HEK293 (cell line): ENCODE measurements around the gene ATP6V1F.
A peak's percentile ranks its signal among the peaks of the same experiment; 100 is the strongest.

ENCODE experiments used
- CTCF ChIA-PET: fragments of 350-600 bp; formaldehyde crosslinking; extraction: SDS; loops from one replicate; lab custom pipeline; 2021; ENCODE audit warnings: antibody characterized with exemption; lab: Yijun Ruan, JAX
- POLR2A ChIA-PET: fragments of 300-600 bp; formaldehyde crosslinking; extraction: SDS; loops from one replicate; lab custom pipeline; 2020; ENCODE audit warnings: antibody characterized with exemption, inconsistent platforms; lab: Yijun Ruan, JAX
- H3K27ac ChIP-seq: fragments of 200-500 bp; sonication (Bioruptor generic); 2 replicates; pipeline ENCODE4 v1.5.1; 2014; ENCODE audit warnings: low read depth, low read length, control low read depth, inconsistent platforms; ENCODE audit errors: extremely low read depth
- H3K36me3 ChIP-seq, 2 experiments: fragments of 200-500 bp in 1 of 2; sonication (Bioruptor generic) in 1 of 2; 1 replicate in 1 of 2; 2 replicates in 1 of 2; pipeline ENCODE4 v1.5.1; 2014 to 2017; ENCODE audit warnings: inconsistent platforms in 2 of 2, low read length in 2 of 2; ENCODE audit not compliant: control insufficient read depth in 2 of 2, insufficient read depth in 1 of 2
- H3K4me1 ChIP-seq: fragments of 200-500 bp; sonication (Bioruptor generic); 2 replicates; pipeline ENCODE4 v1.5.1; 2014; ENCODE audit warnings: mild to moderate bottlenecking, low read length, inconsistent platforms; ENCODE audit not compliant: control insufficient read depth, insufficient read depth
- H3K4me3 ChIP-seq: 2 replicates; pipeline ENCODE4 v1.5.1; 2011; ENCODE audit warnings: low read depth, mild to moderate bottlenecking, control low read depth, low read length, moderate library complexity
- H3K9me3 ChIP-seq: fragments of 200-500 bp; sonication (Bioruptor generic); 2 replicates; pipeline ENCODE4 v1.5.1; 2014; ENCODE audit warnings: low read depth, low read length, inconsistent platforms; ENCODE audit not compliant: control insufficient read depth, insufficient read depth
- ELK4 ChIP-seq: IDR thresholded peaks from 2 replicates; pipeline ENCODE4 v1.6.1; 2011; ENCODE audit warnings: mild to moderate bottlenecking, low read depth, low read length, borderline replicate concordance
- GLI4 ChIP-seq: fragments of 450-650 bp; formaldehyde crosslinking; IDR thresholded peaks from 2 replicates; pipeline ENCODE4 v1.5.1; 2016; ENCODE audit warnings: missing biosample characterization, missing genetic modification characterization
- GLIS2 ChIP-seq: fragments of 450-650 bp; formaldehyde crosslinking; IDR thresholded peaks from 2 replicates; pipeline ENCODE4 v1.5.1; 2016; ENCODE audit warnings: missing biosample characterization, missing genetic modification characterization
- SALL2 ChIP-seq: fragments of 450-650 bp; formaldehyde crosslinking; IDR thresholded peaks from 2 replicates; pipeline ENCODE4 v1.5.0; 2017; ENCODE audit warnings: missing biosample characterization, mild to moderate bottlenecking, missing genetic modification characterization, borderline replicate concordance
- ZEB2 ChIP-seq: fragments of 450-650 bp; formaldehyde crosslinking; IDR thresholded peaks from 2 replicates; pipeline ENCODE4 v1.5.1; 2016; ENCODE audit warnings: missing biosample characterization, missing genetic modification characterization
- ZNF138 ChIP-seq: fragments of 450-650 bp; formaldehyde crosslinking; IDR thresholded peaks from 2 replicates; pipeline ENCODE4 v1.5.1; 2016; ENCODE audit warnings: missing biosample characterization, missing genetic modification characterization, borderline replicate concordance
- ZNF146 ChIP-seq: fragments of 450-650 bp; formaldehyde crosslinking; IDR thresholded peaks from 2 replicates; pipeline ENCODE4 v1.5.1; 2016; ENCODE audit warnings: missing biosample characterization, missing genetic modification characterization
- ZNF175 ChIP-seq: fragments of 450-650 bp; formaldehyde crosslinking; IDR thresholded peaks from 2 replicates; pipeline ENCODE4 v1.5.1; 2016; ENCODE audit warnings: missing biosample characterization, missing genetic modification characterization
- ZNF24 ChIP-seq: fragments of 450-650 bp; formaldehyde crosslinking; IDR thresholded peaks from 2 replicates; pipeline ENCODE4 v1.5.1; 2016; ENCODE audit warnings: missing biosample characterization, missing genetic modification characterization
- ZNF248 ChIP-seq: fragments of 450-650 bp; formaldehyde crosslinking; IDR thresholded peaks from 2 replicates; pipeline ENCODE4 v1.5.1; 2017; ENCODE audit warnings: missing biosample characterization, missing genetic modification characterization
- ZNF280C ChIP-seq: fragments of 450-650 bp; formaldehyde crosslinking; IDR thresholded peaks from 2 replicates; pipeline ENCODE4 v1.5.1; 2016; ENCODE audit warnings: missing biosample characterization, missing genetic modification characterization
- ZNF335 ChIP-seq: fragments of 450-650 bp; formaldehyde crosslinking; conservative IDR thresholded peaks from 2 replicates; pipeline ENCODE4 v1.5.1; 2016; ENCODE audit warnings: missing biosample characterization, missing genetic modification characterization
- ZNF362 ChIP-seq: fragments of 450-650 bp; formaldehyde crosslinking; IDR thresholded peaks from 2 replicates; pipeline ENCODE4 v1.5.1; 2016; ENCODE audit warnings: missing biosample characterization, missing genetic modification characterization
- ZNF366 ChIP-seq: fragments of 450-650 bp; formaldehyde crosslinking; conservative IDR thresholded peaks from 2 replicates; pipeline ENCODE4 v1.5.1; 2016; ENCODE audit warnings: missing biosample characterization, missing genetic modification characterization
- ZNF548 ChIP-seq: fragments of 450-650 bp; formaldehyde crosslinking; IDR thresholded peaks from 2 replicates; pipeline ENCODE4 v1.5.1; 2016; ENCODE audit warnings: missing biosample characterization, missing genetic modification characterization
- ZNF571 ChIP-seq: fragments of 450-650 bp; formaldehyde crosslinking; IDR thresholded peaks from 2 replicates; pipeline ENCODE4 v1.5.0; 2017; ENCODE audit warnings: missing biosample characterization, missing genetic modification characterization
- ZNF610 ChIP-seq: fragments of 450-650 bp; formaldehyde crosslinking; IDR thresholded peaks from 2 replicates; pipeline ENCODE4 v1.5.1; 2016; ENCODE audit warnings: missing biosample characterization, missing genetic modification characterization, borderline replicate concordance
- ZSCAN23 ChIP-seq: fragments of 450-650 bp; formaldehyde crosslinking; IDR thresholded peaks from 2 replicates; pipeline ENCODE4 v1.5.1; 2016; ENCODE audit warnings: missing biosample characterization, missing genetic modification characterization
- TF ChIP-seq, protein P1 (sequence below): fragments of 450-650 bp; formaldehyde crosslinking; IDR thresholded peaks from 2 replicates; pipeline ENCODE4 v1.5.1; 2017; ENCODE audit warnings: missing biosample characterization, missing genetic modification characterization
- TF ChIP-seq, protein P2 (sequence below): sonication (generic); formaldehyde crosslinking; IDR thresholded peaks from 2 replicates; pipeline ENCODE4 v1.8.1; 2022; ENCODE audit warnings: mild to moderate bottlenecking, moderate library complexity, missing genetic modification reagents

The ATP6V1F gene

DNA sequence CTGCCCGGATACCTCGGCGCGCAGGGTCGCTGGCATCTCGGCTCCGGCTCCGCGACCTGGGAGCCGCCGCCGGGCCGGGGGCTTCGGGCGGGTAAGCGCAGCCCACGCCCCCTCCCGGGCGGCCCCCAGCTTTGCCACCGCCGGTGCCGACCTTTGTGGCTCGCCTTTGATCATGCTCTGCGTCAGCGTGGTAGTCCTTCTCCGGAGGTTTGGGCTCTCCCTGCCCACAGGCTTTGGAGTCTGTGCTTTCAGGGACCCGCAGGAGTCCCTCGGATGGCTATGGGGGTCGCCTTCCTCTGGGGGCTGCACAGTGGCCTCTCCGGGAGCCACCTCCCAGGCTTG is 7.3 kb downstream of the ATP6V1F start:
- Histone ChIP-seq H3K4me3 (peak overlapping the region; percentile 36; the same call in 1 of the 2 replicates), H3K27ac (peak overlapping the region; percentile 42; the same call in 1 of the 2 replicates), H3K4me1 (peaks cover 10% of the 10 kb centered on the region), H3K9me3 (no peaks in the 10 kb centered on the region), H3K36me3 (peaks cover 0 to 22% of the 10 kb centered on the region in 2 experiments; a peak in 1 of 3 replicates)
- ChIA-PET CTCF (interaction anchor here (0.7 to 1.8 kb wide), 2 partner anchors 12 to 276 kb away, joined by 3 to 6 read pairs; no protein-coding TSS in a partner anchor), POLR2A (no interaction called here)
- peak; percentile 56 for TF ChIP-seq GLIS2 (tag by site-specific recombination)
- TF ChIP-seq ZNF248 (tag by site-specific recombination) = no peak

- CTCF ChIA-PET = interaction anchor here (0.7 kb wide), 1 partner anchor 13 kb away, joined by 3 read pairs; no protein-coding TSS in a partner anchor
- Histone ChIP-seq H3K36me3 (peaks cover 0 to 11% of the 10 kb centered on the region in 2 experiments; a peak in 1 of 3 replicates), H3K9me3 (no peaks in the 10 kb centered on the region), H3K27ac (no peak overlapping the region), H3K4me1 (peaks cover 10% of the 10 kb centered on the region), H3K4me3 (no peak overlapping the region)
- POLR2A ChIA-PET = no interaction called here
- no peak for TF ChIP-seq ZNF175 (tag by site-specific recombination)
- no peak for TF ChIP-seq ZNF571 (tag by site-specific recombination)
These were observed 8.4 kb downstream of the ATP6V1F start for GRCh38 chr7:128871050-128871449.

DNA sequence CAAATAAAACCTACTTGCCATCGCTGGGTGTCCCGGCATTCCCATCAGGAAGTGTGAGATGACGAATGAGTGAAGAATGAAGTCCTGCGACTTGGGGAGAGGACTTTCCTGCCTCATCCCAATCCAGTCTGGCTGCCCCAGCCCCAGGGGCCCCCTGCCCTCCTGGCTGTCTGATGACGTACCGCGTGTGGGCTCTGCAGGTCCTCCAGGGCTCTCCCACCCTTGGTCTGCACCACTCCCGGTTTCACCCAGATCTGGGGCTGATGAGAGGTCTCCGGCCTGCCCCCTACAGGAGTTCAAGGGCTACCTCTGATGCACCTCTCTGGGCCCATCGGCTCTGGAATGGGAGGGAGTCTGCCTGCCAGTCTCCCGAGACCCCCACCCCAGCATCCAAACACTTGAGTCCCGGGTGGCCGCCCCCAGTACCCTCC is 9.8 kb downstream of the ATP6V1F start:
- H3K4me3 ChIP-seq = no peak overlapping the region
- no peak overlapping the region for H3K27ac ChIP-seq
- TF ChIP-seq ZNF146 (tag by site-specific recombination) (no peak), GLIS2 (tag by site-specific recombination) (0 out of 2 replicates have a peak, but pooled peaks have one; percentile 39)
- ChIA-PET POLR2A (no interaction called here), CTCF (interaction anchor here (0.5 to 1.8 kb wide), 7 partner anchors 8 to 474 kb away, joined by 3 to 15 read pairs (median 4); partner anchors contain the start of gene ATP6V1F)
- H3K4me1 ChIP-seq = peaks cover 10% of the 10 kb centered on the region
- no peaks in the 10 kb centered on the region for H3K9me3 ChIP-seq
- H3K36me3 ChIP-seq = no peaks in the 10 kb centered on the region

DNA sequence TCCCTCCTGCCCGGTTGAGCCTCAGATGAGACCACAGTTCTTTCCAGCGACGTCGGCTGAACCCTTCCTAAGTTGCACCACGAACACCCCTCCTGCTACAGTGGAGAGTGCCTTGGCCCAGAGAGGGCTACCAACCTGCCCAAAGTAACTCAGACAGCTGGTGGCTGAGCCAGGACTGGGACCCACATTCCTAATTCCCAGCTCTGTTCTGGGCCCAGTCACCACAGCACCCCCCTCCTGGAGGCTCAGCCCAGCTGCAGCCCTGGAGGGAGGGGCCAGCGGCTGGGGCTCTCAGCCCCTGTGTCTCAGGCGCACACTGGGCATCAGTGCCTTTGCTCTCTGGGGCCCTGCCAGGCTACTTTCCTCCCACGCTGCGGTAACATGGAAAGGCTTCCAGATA is 10.6 kb downstream of the ATP6V1F start:
- Histone ChIP-seq H3K4me3 (no peak overlapping the region), H3K4me1 (peaks cover 9% of the 10 kb centered on the region), H3K9me3 (no peaks in the 10 kb centered on the region), H3K36me3 (no peaks in the 10 kb centered on the region), H3K27ac (no peak overlapping the region)
- CTCF ChIA-PET = interaction anchor here (0.6 to 1.8 kb wide), 5 partner anchors 8 to 152 kb away, joined by 3 to 15 read pairs (median 6); partner anchors contain the start of gene ATP6V1F
- POLR2A ChIA-PET = interaction anchor here (0.6 kb wide), 1 partner anchor 197 kb away, joined by 8 read pairs; no protein-coding TSS in a partner anchor
- TF ChIP-seq, protein P1, sequence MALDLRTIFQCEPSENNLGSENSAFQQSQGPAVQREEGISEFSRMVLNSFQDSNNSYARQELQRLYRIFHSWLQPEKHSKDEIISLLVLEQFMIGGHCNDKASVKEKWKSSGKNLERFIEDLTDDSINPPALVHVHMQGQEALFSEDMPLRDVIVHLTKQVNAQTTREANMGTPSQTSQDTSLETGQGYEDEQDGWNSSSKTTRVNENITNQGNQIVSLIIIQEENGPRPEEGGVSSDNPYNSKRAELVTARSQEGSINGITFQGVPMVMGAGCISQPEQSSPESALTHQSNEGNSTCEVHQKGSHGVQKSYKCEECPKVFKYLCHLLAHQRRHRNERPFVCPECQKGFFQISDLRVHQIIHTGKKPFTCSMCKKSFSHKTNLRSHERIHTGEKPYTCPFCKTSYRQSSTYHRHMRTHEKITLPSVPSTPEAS (tag by site-specific recombination) = no peak
- TF ChIP-seq ZEB2 (tag by site-specific recombination) (no peak), ZSCAN23 (tag by site-specific recombination) (no peak), ZNF24 (tag by site-specific recombination) (no peak), ZNF280C (tag by site-specific recombination) (no peak), ZNF362 (tag by site-specific recombination) (no peak), ZNF610 (tag by site-specific recombination) (no peak), ZNF138 (tag by site-specific recombination) (no peak), SALL2 (tag by site-specific recombination) (no peak), ZNF548 (no peak), ZNF366 (tag by site-specific recombination) (no peak), ELK4 (no peak), ZNF335 (tag by site-specific recombination) (no peak), GLI4 (tag by site-specific recombination) (no peak)
- TF ChIP-seq, protein P2, sequence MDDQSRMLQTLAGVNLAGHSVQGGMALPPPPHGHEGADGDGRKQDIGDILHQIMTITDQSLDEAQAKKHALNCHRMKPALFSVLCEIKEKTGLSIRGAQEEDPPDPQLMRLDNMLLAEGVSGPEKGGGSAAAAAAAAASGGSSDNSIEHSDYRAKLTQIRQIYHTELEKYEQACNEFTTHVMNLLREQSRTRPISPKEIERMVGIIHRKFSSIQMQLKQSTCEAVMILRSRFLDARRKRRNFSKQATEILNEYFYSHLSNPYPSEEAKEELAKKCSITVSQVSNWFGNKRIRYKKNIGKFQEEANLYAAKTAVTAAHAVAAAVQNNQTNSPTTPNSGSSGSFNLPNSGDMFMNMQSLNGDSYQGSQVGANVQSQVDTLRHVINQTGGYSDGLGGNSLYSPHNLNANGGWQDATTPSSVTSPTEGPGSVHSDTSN = no peak
